CD14-positive monocyte (primary cell): Measurements from ENCODE around the gene KLK15. TPM values are rescaled to one million over a fixed set of nuclear protein-coding genes. Genes with fewer than 3 reads are reported as not detected.
A peak's percentile ranks its signal among the peaks of the same experiment; 100 is the strongest.

ENCODE experiments used
- DNase-seq, 3 donors: peaks; one replicate each; pipeline ENCODE4 v3.0.0-alpha.2; 2011 to 2022
- H2AFZ ChIP-seq: 2 replicates; pipeline ENCODE4 v1.6.0; 2012; ENCODE audit warnings: mild to moderate bottlenecking, low read depth, low read length, inconsistent platforms; ENCODE audit not compliant: insufficient read depth, poor library complexity, severe bottlenecking
- H3K27ac ChIP-seq, 2 donors: 1 replicate in 1 of 2; 2 replicates in 1 of 2; pipeline ENCODE4 v1.5.1; 2012 to 2013; ENCODE audit warnings: low read length in 2 of 2, control low read depth in 1 of 2, inconsistent platforms in 1 of 2, low read depth in 1 of 2, mild to moderate bottlenecking in 1 of 2
- H3K27me3 ChIP-seq, 2 donors: one replicate each; pipeline versions ENCODE4 v1.6.0 to v1.6.1; 2011 to 2013; ENCODE audit warnings: low read length in 2 of 2; ENCODE audit not compliant: control insufficient read depth in 2 of 2, insufficient read depth in 2 of 2
- H3K36me3 ChIP-seq, 2 donors: replicated peaks in 1 of 2; 1 replicate in 1 of 2; 2 replicates in 1 of 2; pipeline versions ENCODE4 v1.5.1 to v1.6.1; 2012 to 2013; ENCODE audit warnings: low read length in 2 of 2, control low read depth in 1 of 2, inconsistent platforms in 1 of 2, mild to moderate bottlenecking in 1 of 2; ENCODE audit not compliant: insufficient read depth in 2 of 2, control insufficient read depth in 1 of 2
- H3K4me1 ChIP-seq, 2 donors: 1 replicate in 1 of 2; 2 replicates in 1 of 2; pipeline versions ENCODE4 v1.5.1 to v1.6.1; 2012 to 2013; ENCODE audit warnings: low read length in 2 of 2, control low read depth in 1 of 2, inconsistent platforms in 1 of 2, mild to moderate bottlenecking in 1 of 2, moderate library complexity in 1 of 2; ENCODE audit not compliant: insufficient read depth in 2 of 2, control insufficient read depth in 1 of 2
- H3K4me2 ChIP-seq: replicated peaks from 2 replicates; pipeline ENCODE3; 2012; ENCODE audit warnings: low read length, moderate library complexity, mild to moderate bottlenecking; ENCODE audit not compliant: poor library complexity, severe bottlenecking; ENCODE audit errors: extremely low read depth
- H3K4me3 ChIP-seq, 3 experiments: fragments of 200-600 bp in 1 of 3; sonication (generic) in 1 of 3; replicated peaks in 1 of 3; 1 replicate in 2 of 3; 2 replicates in 1 of 3; pipeline ENCODE4 v1.5.1; 2011 to 2013; ENCODE audit warnings: low read length in 3 of 3, mild to moderate bottlenecking in 3 of 3, control low read depth in 2 of 3, low read depth in 2 of 3, inconsistent platforms in 1 of 3, moderate library complexity in 1 of 3
- H3K79me2 ChIP-seq: 2 replicates; pipeline ENCODE4 v1.6.0; 2012; ENCODE audit warnings: mild to moderate bottlenecking, control low read depth, inconsistent platforms, low read length, moderate library complexity; ENCODE audit not compliant: insufficient read depth
- H3K9ac ChIP-seq: 2 replicates; pipeline ENCODE4 v1.6.0; 2017; ENCODE audit warnings: low read length, mild to moderate bottlenecking; ENCODE audit not compliant: insufficient read depth, poor library complexity, severe bottlenecking
- H3K9me3 ChIP-seq, 2 donors: replicated peaks in 1 of 2; 1 replicate in 1 of 2; 2 replicates in 1 of 2; pipeline versions ENCODE4 v1.5.1 to v1.6.1; 2012 to 2013; ENCODE audit warnings: low read length in 2 of 2, control low read depth in 1 of 2; ENCODE audit not compliant: control insufficient read depth in 1 of 2, insufficient read depth in 1 of 2
- H4K20me1 ChIP-seq: 2 replicates; pipeline ENCODE4 v1.6.0; 2012; ENCODE audit warnings: mild to moderate bottlenecking, low read length, control low read depth, moderate library complexity; ENCODE audit not compliant: insufficient read depth
- H3K27ac Mint-ChIP-seq, 7 donors: one replicate each; pipeline ENCODE4 v1.8.0; 2020; ENCODE audit warnings: mild to moderate bottlenecking in 7 of 7, mixed read lengths in 7 of 7, moderate library complexity in 6 of 7, inconsistent platforms in 2 of 7
- H3K27me3 Mint-ChIP-seq, 3 donors: one replicate each; pipeline ENCODE4 v1.8.0; 2021 to 2022; ENCODE audit warnings: low read depth in 3 of 3, mild to moderate bottlenecking in 3 of 3, mixed read lengths in 3 of 3, moderate library complexity in 3 of 3, inconsistent platforms in 1 of 3
- H3K36me3 Mint-ChIP-seq, 2 donors: one replicate each; pipeline ENCODE4 v1.8.0; 2020; ENCODE audit warnings: mixed read lengths in 2 of 2, inconsistent platforms in 1 of 2, mild to moderate bottlenecking in 1 of 2
- H3K4me1 Mint-ChIP-seq: one replicate; pipeline ENCODE4 v1.8.0; 2020; ENCODE audit warnings: mild to moderate bottlenecking, mixed read lengths
- H3K4me3 Mint-ChIP-seq, 2 donors: one replicate each; pipeline ENCODE4 v1.8.0; 2020; ENCODE audit warnings: mild to moderate bottlenecking in 2 of 2, mixed read lengths in 2 of 2, moderate library complexity in 1 of 2
- H3K9me3 Mint-ChIP-seq, 7 donors: one replicate each; pipeline ENCODE4 v1.8.0; 2020 to 2022; ENCODE audit warnings: mixed read lengths in 7 of 7, mild to moderate bottlenecking in 6 of 7, moderate library complexity in 6 of 7, inconsistent platforms in 2 of 7
- WGBS: methylation state at CpG from one replicate; pipeline ENCODE4 v1.1.5; 2013; ENCODE audit warnings: missing lambda C conversion rate; ENCODE audit not compliant: insufficient coverage; 5-methylcytosine and 5-hydroxymethylcytosine counted together
- intact Hi-C, 2 donors: fragments of 100-400 bp; cut with micrococcal nuclease; formaldehyde crosslinking; loops; one replicate each; pipeline versions ENCODE4 v1.15.0 to v1.15.1; 2023
- polyA plus RNA-seq, 3 donors: library from polyadenylated mRNA; depleted of rRNA in 1 of 3; unstranded in 2 of 3; stranded (reverse) in 1 of 3; fragments of 300-500 nt in 2 of 3; fragments of >200 nt in 1 of 3; fragmentation: Illumina TruSeq in 2 of 3; gene quantifications; 1 replicate in 2 of 3; 2 replicates in 1 of 3; pipeline ENCODE4 v1.2.3, GENCODE V29; 2012 to 2021
- TF ChIP-seq, protein P1 (sequence below): fragments of 200-600 bp; IDR thresholded peaks from one replicate; pipeline ENCODE4 v1.8.0; 2022; ENCODE audit warnings: antibody characterized with exemption, mild to moderate bottlenecking

The KLK15 gene
- polyA plus RNA-seq, 3 donors = not detected

GRCh38 chr19:50820549-50821247, 12.7 kb downstream of the KLK15 start:
- H3K27me3 ChIP-seq = peaks cover 0 to 48% of the 10 kb centered on the region in 2 donors

DNA sequence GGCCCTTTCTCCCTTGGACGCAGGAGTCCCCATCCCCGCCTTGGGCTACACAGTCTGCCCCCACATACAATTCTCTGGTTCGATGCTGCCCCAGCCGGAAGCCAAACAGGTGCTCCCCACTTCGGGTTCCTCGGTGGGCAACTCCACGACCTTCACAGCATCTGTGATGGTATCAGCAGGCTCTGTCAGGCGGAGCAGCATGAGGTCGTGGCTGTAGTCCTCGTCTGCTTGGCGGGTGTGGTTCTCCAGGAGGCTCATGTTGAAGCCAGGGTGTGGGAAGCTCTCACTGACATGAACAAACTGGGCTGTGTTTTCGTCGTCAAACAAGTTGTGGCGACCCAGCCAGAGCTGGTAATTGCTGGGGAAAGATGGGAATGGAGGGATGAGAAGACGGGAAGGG, 13.3 kb downstream of the KLK15 start:
- H3K27me3 Mint-ChIP-seq = peaks cover 77 to 79% (median 79%) of the 10 kb centered on the region in 3 donors
- H3K4me1 ChIP-seq = peaks cover 21 to 27% of the 10 kb centered on the region in 2 donors
- H3K4me2 ChIP-seq = peak overlapping the region; percentile 65
- no peak overlapping the region for H3K9ac ChIP-seq
- H3K27ac Mint-ChIP-seq = peak overlapping the region in 1 of 7 donors; percentile 59
- 6% methylated on average over 10 of the region's 15 CpGs for WGBS
- H3K27ac ChIP-seq = no peak overlapping the region
- no peaks in the 10 kb centered on the region for H3K79me2 ChIP-seq
- H3K9me3 Mint-ChIP-seq = peaks cover under 1 to 20% (median 14%) of the 10 kb centered on the region in 7 donors
- H3K36me3 ChIP-seq = no peaks in the 10 kb centered on the region
- H2AFZ ChIP-seq = peak overlapping the region; percentile 77
- TF ChIP-seq, protein P1, sequence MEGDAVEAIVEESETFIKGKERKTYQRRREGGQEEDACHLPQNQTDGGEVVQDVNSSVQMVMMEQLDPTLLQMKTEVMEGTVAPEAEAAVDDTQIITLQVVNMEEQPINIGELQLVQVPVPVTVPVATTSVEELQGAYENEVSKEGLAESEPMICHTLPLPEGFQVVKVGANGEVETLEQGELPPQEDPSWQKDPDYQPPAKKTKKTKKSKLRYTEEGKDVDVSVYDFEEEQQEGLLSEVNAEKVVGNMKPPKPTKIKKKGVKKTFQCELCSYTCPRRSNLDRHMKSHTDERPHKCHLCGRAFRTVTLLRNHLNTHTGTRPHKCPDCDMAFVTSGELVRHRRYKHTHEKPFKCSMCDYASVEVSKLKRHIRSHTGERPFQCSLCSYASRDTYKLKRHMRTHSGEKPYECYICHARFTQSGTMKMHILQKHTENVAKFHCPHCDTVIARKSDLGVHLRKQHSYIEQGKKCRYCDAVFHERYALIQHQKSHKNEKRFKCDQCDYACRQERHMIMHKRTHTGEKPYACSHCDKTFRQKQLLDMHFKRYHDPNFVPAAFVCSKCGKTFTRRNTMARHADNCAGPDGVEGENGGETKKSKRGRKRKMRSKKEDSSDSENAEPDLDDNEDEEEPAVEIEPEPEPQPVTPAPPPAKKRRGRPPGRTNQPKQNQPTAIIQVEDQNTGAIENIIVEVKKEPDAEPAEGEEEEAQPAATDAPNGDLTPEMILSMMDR = no peak
- peaks cover 29% of the 10 kb centered on the region for H3K4me1 Mint-ChIP-seq
- peaks cover 0 to 50% of the 10 kb centered on the region in 2 donors for H3K27me3 ChIP-seq
- no peaks in the 10 kb centered on the region for H4K20me1 ChIP-seq
- peak overlapping the region in 1 of 3 experiments; percentile 61 for H3K4me3 ChIP-seq
- peak overlapping the region; percentile 63 to 92 for H3K4me3 Mint-ChIP-seq
- H3K9me3 ChIP-seq = peaks cover 5% of the 10 kb centered on the region in 2 donors
- intact Hi-C loops = no loop called here
- DNase-seq = no peak
- peaks cover 0 to 3% of the 10 kb centered on the region in 2 donors for H3K36me3 Mint-ChIP-seq

More at GRCh38 chr19:50820549-50821247, 12.7 kb downstream of the KLK15 start:
- Histone ChIP-seq H4K20me1 (no peaks in the 10 kb centered on the region), H3K9ac (no peak overlapping the region), H3K36me3 (no peaks in the 10 kb centered on the region), H2AFZ (peak overlapping the region; percentile 77), H3K4me2 (peak overlapping the region; percentile 65), H3K9me3 (no peaks in the 10 kb centered on the region), H3K4me1 (peaks cover 21 to 27% of the 10 kb centered on the region in 2 donors), H3K27ac (no peak overlapping the region), H3K4me3 (peak overlapping the region in 2 of 3 experiments; percentile 14 to 61), H3K79me2 (no peaks in the 10 kb centered on the region)
- peaks cover 72 to 74% (median 73%) of the 10 kb centered on the region in 3 donors for H3K27me3 Mint-ChIP-seq
- peaks cover 0 to 14% (median 9%) of the 10 kb centered on the region in 7 donors for H3K9me3 Mint-ChIP-seq
- H3K4me1 Mint-ChIP-seq = peaks cover 29% of the 10 kb centered on the region
- H3K27ac Mint-ChIP-seq = peak overlapping the region in 2 of 7 donors; percentile 59 to 61
- DNase-seq = no peak
- WGBS = 11% methylated on average over 7 of the region's 21 CpGs
- peak overlapping the region; percentile 63 to 92 for H3K4me3 Mint-ChIP-seq
- TF ChIP-seq, protein P1 = no peak
- H3K36me3 Mint-ChIP-seq = peaks cover 0 to 3% of the 10 kb centered on the region in 2 donors
- intact Hi-C loops = no loop called here
